OCI-LY7 (cell line): ENCODE measurements around the gene DCHS1.

Experiments used
- EZH2phosphoT487 ChIP-seq: fragments of 200-600 bp; sonication (generic); IDR thresholded peaks from 2 replicates; pipeline ENCODE4 v1.6.1; 2018; ENCODE audit warnings: low read depth, borderline replicate concordance, mild to moderate bottlenecking, mixed run types, antibody characterized with exemption, low read length, moderate library complexity, mixed read lengths
- TF ChIP-seq, protein P1 (sequence below): fragments of 200-600 bp; sonication (generic); conservative IDR thresholded peaks from 2 replicates; pipeline ENCODE4 v1.5.1; 2014; ENCODE audit warnings: mild to moderate bottlenecking, antibody characterized with exemption, low read length, moderate library complexity, mixed read lengths

DNA sequence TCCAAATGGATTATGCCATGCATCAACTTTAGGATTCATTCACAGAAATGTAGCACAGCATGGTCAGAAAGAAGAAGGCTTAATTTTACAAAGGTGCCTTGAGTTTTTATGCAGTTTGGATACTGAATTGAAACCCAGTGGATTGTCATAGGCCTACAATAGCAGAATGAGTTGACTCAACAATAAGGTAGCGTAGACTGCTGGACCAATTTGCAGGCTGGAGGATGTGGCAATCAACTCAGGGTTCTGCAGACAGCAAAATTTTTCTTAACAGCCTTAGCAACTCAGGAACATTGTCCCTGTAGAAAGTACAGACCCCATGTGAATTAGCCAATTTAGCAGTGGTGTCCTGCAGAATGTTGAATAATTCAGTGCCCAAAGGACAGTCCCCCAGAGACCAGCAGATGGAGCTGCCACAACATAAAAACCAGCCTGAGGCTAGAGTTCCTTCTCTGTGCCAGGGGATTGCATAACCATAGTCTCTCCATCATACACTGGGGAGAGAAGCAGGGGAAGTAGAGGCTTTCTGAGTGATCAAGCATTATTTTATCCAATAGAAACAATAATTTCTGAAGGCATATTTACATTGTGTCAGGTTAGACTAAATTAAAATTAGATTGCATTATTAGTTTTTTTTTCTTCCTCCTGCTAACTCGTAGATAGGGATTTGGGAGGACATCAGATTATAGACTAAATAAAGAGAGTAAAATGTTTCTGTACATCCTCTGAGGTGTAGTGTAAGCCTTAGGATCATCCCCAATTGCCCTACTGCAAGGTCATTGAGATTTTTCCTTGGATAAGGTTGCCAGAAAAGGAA is 47.8 kb upstream of the DCHS1 start:
- TF ChIP-seq, protein P1, sequence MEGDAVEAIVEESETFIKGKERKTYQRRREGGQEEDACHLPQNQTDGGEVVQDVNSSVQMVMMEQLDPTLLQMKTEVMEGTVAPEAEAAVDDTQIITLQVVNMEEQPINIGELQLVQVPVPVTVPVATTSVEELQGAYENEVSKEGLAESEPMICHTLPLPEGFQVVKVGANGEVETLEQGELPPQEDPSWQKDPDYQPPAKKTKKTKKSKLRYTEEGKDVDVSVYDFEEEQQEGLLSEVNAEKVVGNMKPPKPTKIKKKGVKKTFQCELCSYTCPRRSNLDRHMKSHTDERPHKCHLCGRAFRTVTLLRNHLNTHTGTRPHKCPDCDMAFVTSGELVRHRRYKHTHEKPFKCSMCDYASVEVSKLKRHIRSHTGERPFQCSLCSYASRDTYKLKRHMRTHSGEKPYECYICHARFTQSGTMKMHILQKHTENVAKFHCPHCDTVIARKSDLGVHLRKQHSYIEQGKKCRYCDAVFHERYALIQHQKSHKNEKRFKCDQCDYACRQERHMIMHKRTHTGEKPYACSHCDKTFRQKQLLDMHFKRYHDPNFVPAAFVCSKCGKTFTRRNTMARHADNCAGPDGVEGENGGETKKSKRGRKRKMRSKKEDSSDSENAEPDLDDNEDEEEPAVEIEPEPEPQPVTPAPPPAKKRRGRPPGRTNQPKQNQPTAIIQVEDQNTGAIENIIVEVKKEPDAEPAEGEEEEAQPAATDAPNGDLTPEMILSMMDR: peak; percentile 77
- TF ChIP-seq EZH2phosphoT487: no peak
